ENCODE measurements around the gene MED12. TPM values are rescaled to one million over a fixed set of nuclear protein-coding genes. Genes with fewer than 3 reads are reported as not detected.
"Not testable (repeated sequence)": the region's sequence is repeated elsewhere in the genome, so short reads cannot be mapped to it uniquely, and the experiment has no call there.

The MED12 gene
- total RNA-seq, 1 donor from 2014 or later: 74.6 TPM

DNA sequence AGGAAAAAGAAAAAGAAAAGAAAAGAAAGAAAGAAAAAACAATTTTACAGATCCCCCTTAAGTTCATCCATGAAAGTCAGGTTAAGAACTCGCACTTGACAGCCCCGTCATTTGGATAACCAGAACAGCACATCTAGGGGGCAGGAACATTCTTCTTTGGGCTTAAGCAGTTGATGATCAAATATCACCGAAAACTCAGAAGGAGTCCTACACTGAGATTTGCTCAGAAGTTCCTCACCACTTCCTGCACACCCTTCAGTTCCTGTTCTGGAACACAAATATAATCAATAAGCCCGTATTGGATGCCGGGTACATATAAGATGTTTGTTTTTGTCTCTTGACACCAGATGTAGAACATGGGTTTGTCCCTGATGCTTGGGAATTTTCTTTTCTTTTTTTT, 40.9 kb downstream of the MED12 start:
- intact Hi-C loops (cut with micrococcal nuclease): no loop called here

DNA sequence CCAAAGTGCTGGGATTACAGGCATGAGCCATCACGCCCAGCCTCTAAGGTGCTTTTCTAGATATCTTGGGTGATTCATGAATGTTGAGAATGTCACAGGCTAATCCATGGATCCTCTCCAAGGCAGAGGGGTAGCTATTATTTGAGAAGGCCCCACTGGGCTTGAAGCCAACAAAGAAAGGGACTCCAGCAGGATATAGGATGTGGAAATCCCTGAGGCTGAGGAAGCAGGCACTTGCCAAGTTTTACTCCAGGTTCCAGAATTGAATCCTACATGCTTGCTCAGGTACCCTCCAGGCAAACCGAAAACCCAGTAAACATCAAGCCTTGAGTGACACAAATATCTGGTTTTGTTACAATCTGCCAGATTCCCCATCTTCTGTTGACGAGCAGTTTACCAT, 42.1 kb downstream of the MED12 start:
- intact Hi-C loops (cut with micrococcal nuclease): no loop called here

DNA sequence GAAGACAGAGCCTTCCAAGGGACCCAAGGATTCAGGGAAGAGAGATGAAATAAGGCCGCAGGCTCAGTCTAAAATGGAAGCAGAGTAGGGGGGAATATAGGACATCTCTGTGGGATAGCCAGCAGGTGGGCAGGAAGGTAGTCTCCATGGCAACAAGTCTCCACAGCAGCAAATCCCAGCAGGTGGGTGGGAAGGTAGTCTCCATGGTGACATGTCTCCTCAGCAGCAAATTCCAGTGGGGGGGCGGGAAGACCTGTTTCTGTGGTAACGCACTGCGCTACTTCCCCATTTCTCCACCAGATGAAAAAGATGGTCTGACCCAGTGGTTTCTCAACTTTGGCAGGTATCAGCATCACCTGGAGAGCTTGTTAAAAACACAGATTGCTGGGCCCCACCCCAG, 44.6 kb downstream of the MED12 start:
- intact Hi-C loops (cut with micrococcal nuclease): no loop called here

DNA sequence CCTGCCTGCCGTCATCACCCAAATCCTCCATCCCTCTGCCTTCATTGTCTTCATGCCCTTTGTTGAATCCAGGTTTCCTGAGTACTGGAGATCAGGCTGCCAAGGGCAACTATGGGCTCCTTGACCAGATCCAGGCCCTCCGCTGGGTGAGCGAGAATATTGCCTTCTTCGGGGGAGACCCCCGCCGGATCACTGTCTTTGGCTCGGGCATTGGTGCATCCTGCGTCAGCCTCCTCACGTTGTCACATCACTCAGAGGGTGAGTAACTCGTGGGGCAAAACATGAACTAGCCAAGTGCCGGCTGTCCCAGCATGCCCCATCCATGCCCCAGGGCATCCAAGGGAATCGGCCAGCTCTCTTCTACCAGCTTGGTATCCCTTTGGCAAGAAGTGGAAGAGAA, 45.7 kb downstream of the MED12 start:
- intact Hi-C loops (cut with micrococcal nuclease): no loop called here

DNA sequence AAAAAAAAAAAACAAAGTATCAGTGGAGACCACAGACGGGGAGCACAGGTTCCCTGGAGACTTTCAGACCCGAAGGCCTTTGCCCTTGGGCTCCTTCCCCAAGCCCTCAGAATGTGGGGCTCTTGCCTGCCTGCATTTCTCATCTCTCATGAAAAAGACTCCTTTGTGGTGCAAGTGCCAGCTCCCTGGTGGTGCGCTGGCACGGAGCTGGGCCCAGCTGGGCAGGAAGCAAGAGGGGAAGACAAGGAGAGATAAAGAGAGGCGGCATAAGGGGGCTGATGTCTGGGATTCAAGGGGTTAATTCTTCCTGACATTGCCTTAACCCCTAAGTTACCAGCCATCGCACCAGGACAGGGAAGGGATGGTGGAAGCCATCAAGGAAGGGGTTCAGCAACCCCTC, 48.1 kb downstream of the MED12 start:
- intact Hi-C loops (cut with micrococcal nuclease): no loop called here

DNA sequence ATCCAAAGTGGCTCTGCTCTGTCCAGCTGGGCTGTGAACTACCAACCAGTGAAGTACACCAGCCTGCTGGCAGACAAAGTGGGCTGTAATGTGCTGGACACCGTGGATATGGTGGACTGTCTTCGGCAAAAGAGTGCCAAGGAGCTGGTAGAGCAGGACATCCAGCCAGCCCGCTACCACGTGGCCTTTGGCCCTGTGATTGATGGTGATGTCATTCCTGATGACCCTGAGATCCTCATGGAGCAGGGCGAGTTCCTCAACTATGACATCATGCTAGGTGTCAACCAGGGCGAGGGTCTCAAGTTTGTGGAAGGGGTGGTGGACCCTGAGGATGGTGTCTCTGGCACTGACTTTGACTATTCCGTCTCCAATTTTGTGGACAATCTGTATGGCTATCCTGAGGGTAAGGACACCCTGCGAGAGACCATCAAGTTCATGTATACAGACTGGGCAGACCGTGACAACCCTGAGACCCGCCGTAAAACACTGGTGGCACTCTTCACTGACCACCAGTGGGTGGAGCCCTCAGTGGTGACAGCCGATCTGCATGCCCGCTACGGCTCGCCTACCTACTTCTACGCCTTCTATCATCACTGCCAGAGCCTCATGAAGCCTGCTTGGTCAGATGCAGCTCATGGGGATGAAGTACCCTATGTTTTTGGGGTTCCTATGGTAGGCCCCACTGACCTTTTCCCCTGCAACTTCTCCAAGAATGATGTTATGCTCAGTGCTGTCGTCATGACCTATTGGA, 48.8 kb downstream of the MED12 start:
- intact Hi-C loops (cut with micrococcal nuclease): no loop called here

DNA sequence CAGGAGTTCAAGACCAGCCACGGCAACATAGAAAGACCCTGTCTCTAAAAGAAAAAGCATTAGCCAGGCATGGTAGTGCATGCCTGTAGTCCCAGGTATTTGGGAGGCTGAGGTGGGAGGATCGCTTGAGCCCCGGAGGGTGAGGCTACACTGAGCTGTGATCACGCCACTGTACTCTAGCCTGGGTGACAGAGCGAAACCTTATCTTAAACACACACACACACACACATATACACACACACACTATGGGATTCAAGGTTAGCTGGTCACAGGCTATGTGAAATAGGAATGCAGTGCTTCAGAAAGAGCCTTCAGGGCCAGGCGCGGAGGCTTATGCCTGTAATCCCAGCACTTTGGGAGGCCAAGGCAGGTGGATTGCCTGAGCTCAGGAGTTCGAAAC, 49.7 kb downstream of the MED12 start:
- intact Hi-C loops (cut with micrococcal nuclease): no loop called here

DNA sequence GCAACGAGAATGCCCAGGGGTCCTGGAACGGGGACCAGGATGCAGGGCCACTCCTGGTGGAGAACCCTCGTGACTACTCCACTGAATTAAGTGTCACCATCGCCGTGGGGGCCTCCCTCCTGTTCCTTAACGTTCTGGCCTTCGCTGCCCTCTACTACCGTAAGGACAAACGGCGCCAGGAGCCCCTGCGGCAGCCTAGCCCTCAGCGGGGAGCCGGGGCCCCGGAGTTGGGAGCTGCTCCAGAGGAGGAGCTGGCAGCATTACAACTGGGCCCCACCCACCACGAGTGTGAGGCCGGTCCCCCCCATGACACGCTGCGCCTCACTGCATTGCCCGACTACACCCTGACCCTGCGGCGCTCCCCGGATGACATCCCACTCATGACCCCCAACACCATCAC, 51.2 kb downstream of the MED12 start:
- intact Hi-C loops (cut with micrococcal nuclease): no loop called here

DNA sequence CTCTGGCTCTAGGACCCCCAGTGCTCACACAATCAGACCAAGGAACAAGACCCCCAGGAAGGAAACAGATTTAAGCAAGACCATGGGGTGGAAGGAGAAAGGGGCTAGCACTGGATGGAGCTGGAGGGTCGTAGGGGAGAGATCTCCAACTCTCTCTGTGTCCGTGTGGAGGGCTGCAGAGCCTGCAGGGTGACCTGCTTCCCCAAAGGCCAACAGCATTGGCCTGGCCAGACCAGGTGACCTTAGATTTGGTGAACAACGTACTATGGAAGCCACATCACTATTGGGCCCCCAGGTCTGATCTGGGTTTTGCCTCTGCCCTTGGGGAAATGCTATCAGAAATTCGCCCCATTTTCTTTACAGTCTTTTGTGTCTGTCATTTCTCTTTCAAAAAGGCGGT, 52.3 kb downstream of the MED12 start:
- intact Hi-C loops (cut with micrococcal nuclease): no loop called here

DNA sequence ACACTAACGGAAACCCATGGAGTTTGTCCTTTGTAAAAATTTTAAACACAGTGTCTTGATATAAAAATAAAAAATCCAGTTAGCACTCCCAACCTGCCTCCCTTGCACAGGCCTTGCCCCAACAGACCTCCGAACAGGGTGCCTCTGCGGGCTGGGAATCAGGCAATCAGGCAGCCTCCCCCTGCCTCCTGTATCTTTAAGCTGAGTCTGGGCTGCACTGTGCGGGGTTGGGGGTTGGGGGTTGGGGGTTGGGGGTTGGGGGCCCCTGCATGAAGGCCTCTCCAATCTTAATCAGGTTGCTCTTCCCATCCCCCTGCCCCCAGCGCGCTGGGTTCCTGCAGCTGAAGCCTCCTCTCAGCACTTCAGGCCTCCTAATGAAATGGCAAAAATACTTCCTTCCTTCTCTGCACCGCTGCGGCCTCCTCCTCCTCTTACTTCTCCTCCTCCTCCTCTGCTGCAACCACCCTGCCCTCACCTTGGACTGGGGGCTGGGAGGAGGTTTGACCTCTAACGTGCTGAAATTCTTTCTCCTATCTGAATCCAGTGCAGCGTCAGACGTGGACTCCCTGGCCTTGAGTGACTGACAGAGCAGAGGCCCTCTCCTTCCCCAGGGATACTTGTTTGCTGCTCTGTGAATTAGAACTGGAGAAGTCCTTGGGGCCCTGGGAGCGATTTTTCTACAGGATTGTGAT, 52.9 kb downstream of the MED12 start:
- intact Hi-C loops (cut with micrococcal nuclease): no loop called here

DNA sequence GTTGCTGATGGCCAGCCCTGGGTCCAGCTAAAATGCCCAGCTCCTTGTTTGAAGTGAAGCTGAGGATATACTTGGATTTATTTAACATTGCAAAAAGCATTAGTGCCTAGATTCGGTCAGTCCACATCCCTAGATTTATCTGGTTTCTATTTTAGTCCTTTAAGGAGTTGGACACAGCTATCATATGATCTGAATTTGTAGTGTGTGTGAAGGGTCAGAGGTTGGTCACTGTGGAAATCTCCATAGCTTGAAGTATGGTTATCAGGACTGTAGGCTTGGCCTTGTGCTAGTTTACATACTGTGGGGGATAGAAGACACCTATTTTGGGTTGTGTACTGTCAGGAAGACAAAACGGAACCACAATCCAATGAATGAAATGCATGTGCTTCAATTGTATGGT, 55.0 kb downstream of the MED12 start:
- intact Hi-C loops (cut with micrococcal nuclease): no loop called here

DNA sequence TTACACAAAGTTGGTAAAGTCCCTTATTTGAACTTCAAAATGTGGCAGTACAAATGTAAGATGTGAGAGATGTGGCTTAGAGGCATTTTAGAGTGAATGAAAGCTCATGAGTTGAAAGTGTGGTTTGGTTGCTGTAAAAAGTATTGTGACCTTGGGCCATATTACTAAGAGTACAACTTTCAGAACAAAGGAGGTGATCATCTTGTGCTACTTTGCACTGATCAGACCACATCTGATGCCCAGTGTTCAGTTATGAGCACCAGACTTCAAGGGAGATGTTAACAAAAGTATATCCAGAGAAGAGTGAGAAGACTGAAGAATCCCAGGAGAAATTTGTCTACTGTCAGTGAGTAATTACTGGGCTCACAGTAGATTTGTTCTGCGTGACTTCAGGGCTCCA, 56.4 kb downstream of the MED12 start:
- intact Hi-C loops (cut with micrococcal nuclease): loop anchor here (5.0 kb wide), 1 partner anchor 177 kb away; no protein-coding TSS in a partner anchor

DNA sequence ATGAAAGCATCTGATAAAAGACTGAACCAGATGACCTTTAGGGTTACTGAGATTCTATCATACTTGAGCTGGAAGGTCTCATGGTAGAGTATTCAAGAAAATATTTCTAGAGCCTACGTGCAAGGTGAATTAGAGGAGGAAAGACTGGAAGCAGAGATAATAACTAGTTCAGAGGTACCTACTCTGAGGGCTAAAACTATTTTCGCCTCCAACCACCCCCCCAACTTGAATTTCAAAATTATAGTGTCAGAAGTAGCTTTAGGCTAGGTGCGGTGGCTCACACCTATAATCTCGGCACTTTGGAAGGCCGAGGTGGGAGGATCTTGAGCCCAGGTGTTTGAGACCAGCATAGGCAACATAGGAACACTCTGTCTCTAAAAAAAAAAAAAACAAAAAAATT, 57.1 kb downstream of the MED12 start:
- intact Hi-C loops (cut with micrococcal nuclease): loop anchor here (5.0 kb wide), 1 partner anchor 178 kb away; no protein-coding TSS in a partner anchor

DNA sequence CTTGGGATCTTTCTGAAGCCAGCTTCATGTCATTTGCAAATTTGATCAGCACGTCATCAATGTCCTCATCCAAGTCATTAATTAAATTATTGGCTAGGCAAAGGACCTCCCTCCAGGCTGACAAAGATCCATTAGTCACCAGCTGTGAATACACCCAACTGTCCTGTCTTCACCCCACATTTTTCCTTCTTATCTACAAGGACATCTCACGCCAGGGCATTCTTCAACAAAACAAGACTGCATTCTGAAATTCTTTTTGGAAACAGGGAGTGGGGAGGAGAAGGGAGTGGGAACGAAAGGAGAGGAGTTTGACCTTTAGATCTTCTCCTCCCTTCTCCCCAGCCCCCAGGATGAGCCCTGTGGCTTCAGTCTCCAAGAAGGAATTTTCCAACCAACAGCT, 58.9 kb downstream of the MED12 start:
- intact Hi-C loops (cut with micrococcal nuclease): loop anchor here (5.0 kb wide), 1 partner anchor 180 kb away; no protein-coding TSS in a partner anchor

DNA sequence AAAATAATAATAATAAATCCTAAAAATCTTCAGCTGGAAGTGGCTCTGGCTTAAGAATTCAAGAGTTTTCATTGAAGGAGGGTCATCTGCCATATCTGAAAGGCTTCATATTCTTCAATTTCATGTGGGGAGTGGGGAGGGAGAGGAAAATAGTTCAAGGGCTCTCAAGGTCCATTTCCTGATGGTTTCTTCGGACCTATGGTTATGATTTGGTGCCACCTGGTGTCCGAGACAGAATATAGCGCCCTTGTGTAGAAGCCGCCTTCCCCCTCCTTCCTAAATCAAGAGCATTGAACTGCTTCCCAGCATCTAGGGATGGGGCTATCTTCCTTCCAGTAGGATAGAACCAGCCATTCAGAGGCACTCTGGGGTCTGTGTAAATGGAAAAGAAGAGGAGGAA, 60.5 kb downstream of the MED12 start:
- intact Hi-C loops (cut with micrococcal nuclease): loop anchor here (1.0 to 5.0 kb wide), 5 partner anchors 50 to 410 kb away; no protein-coding TSS in a partner anchor

DNA sequence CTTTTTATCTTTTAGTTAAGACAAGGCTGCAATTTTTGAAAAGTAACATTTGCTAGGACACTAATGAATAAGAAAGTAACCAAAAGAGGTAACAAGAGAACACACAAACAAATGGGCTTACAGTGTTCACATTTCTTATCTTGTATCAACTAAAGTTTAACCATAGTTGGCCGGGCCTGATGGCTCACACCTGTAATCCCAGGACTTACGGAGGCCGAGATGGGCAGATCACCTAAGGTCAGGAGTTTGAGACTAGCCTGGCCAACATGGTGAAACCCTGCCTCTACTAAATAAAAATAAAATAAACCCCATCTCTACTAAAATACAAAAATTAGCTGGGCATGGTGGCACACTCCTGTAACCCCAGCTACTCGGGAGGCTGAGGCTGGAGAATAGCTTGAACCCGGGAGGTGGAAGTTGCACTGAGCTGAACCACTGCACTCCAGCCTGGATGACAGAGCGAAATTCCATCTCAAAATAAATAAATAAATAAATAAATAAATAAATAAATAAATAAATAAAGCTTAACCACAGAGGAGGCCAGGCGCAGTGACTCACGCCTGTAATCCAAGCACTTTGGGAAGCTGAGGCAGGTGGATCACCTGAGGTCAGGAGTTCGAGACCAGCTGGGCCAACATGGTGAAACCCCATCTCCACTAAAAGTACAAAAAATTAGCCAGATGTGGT, 62.3 kb downstream of the MED12 start:
- intact Hi-C loops (cut with micrococcal nuclease): not testable (repeated sequence)

DNA sequence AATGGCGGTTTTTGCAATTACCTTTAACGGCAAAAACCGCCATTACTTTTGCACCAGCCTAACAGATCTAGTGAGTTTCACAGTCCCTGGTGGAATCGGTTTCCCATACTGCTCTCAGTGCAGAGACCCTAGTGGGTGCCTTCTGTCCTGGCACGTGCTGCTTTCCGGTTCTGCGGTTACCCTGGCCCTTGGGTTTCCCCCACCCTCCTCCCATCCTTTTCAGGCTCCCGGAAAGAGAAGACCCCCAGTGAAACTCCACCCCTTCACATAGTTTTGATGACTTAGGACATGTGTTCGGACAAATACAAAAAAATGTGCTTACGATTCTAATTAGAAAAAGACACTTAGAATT, 63.1 kb downstream of the MED12 start:
- intact Hi-C loops (cut with micrococcal nuclease): no loop called here

DNA sequence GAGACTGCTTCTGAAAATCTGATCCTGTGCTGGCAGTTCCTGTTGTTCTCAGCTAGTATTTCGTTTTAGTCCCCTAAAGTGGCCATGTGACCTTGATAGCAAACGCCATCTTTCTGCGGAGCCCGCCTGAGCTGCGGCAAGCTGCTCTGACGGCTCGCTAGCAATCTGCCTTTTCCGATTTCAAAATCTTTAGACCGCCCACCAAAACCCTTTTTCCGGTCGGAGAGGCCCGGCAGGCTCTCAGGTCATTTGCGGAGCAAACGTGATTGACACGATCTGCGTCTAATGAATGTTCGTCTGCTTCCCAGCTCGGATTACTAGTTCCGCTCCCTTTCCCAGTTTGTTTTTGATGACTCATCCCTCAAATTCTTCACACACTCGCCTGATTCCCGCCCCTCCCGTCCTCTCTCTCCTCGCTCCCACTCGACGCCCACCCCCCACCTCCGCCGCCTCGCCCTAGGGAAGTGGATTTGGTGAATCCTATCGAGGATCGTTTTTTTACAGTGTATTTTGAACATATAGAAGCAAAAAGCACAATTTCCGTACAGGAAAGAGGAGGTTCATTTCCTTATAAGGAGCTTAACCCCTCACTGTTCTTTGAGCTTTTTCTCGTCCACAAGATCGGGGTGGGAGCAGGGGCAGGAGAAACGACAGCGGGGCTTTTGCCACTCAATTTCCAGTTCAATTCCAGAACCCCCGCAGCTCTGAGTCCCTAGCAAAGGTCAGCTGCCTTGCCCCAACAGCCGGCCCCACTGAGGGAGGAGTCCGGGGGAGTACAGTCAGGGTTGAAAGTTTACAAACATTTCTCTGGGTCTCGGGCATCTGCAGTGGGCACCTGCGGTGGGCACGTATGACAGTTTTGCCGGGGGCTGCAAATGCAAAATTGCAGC, 63.8 kb downstream of the MED12 start:
- intact Hi-C loops (cut with micrococcal nuclease): loop anchor here (1.0 to 2.0 kb wide), 8 partner anchors 14 to 728 kb away; partner anchors contain the start of genes IL2RG, NONO, SNX12 and TAF1

DNA sequence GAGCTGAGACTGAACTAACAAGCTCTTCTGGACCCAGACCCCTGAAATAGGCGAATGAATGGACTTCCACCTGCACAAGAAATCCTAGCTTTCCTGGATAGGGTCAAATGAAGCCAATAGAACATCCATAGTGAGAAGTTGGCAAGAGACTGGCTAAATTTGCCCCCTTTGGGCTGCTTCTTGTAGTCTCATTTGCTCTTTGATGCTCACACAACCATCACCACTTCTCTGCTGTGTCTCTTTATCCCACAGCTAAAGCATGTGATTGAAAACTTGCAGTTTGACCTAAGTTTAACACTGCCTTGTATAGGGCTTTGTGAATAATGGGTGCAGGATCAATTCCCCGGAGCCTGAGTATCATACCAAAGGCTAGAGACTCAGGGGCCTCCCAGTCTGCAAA, 64.5 kb downstream of the MED12 start:
- intact Hi-C loops (cut with micrococcal nuclease): loop anchor here (1.0 to 2.0 kb wide), 8 partner anchors 13 to 729 kb away; partner anchors contain the start of genes IL2RG, NONO, SNX12 and TAF1

DNA sequence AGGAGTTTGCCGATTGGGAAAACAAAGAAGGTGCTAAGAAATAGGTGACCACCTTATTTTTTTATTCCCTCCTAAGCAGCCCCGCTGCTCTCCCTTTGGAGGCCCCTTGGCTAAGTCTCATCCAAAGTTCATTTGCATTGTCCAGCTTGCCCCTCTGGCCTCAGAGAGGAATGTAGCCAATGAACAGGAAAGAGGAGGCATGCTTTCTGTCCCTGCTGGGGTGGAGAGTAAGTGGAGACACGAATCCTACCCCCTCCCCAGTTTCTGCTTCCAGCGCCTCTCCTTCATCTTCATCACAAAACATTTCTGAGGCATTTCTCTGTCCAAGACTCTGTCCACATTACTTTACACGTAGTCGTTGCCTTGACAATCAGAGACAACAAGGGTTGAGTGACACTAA, 64.9 kb downstream of the MED12 start:
- intact Hi-C loops (cut with micrococcal nuclease): loop anchor here (2.0 kb wide), 1 partner anchor 73 kb away; the partner anchor contains the start of gene IL2RG

DNA sequence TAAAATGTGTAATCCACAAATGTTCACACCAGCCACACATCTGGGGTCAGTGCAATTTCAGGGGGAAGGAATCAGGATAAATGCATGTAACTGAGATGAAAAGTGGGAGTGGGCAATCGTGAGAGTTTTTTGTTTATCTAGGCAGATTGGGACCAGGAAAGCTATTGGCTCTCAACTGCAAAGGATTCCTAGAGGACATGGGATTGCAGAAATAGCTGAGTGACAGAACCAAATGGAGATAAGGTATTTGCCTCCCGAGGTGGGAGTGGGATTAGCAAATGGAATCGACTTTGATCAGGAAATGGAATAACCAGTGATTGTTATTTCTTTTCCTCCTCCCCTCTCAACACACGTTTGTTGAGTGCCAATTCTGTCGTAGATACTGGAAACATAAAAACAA, 65.7 kb downstream of the MED12 start:
- intact Hi-C loops (cut with micrococcal nuclease): no loop called here

Data from T-helper 1 cell treated with Interleukin-12 subunit alpha and Interleukin-12 subunit beta and Interleukin-4 antibody, amounts not matched to agents 30 ng/mL and 1 ng/mL, for 36 hours (primary cell).